SK-N-SH (cell line): Measurements from ENCODE around the gene PRKN. TPM values are rescaled to one million over a fixed set of nuclear protein-coding genes. Genes with fewer than 3 reads are reported as not detected.

ENCODE experiments used
- CTCF ChIA-PET: fragments of 300-600, 350-600 bp; formaldehyde crosslinking; extraction: SDS; loops from one replicate; lab custom pipeline; 2021; lab: Yijun Ruan, JAX
- POLR2A ChIA-PET: fragments of 350-600 bp; sonication (Branson Sonifier 250); formaldehyde crosslinking; extraction: SDS; loops from one replicate; lab custom pipeline; 2020; ENCODE audit warnings: antibody characterized with exemption, inconsistent platforms; lab: Yijun Ruan, JAX
- DNase-seq: peaks from one replicate; pipeline ENCODE4 v3.0.0; 2012
- H2AFZ ChIP-seq: fragments of 200-600 bp; sonication (generic); 2 replicates; pipeline ENCODE4 v1.8.1; 2016; ENCODE audit warnings: antibody characterized with exemption, mild to moderate bottlenecking, low read depth
- H3F3A ChIP-seq: fragments of 200-600 bp; sonication (generic); replicated peaks from 2 replicates; pipeline ENCODE3; 2016; ENCODE audit warnings: antibody characterized with exemption, mild to moderate bottlenecking; ENCODE audit not compliant: insufficient read depth
- H3K27ac ChIP-seq, 2 experiments: fragments of 200-500 bp in 1 of 2; fragments of 200-600 bp in 1 of 2; sonication (Bioruptor generic) in 1 of 2; sonication (generic), shearing (Covaris generic) in 1 of 2; 2 replicates each; pipeline versions ENCODE4 v1.5.1 to v1.6.1; 2014 to 2016; ENCODE audit warnings: low read depth in 2 of 2, inconsistent platforms in 1 of 2, low read length in 1 of 2, mild to moderate bottlenecking in 1 of 2, mixed read lengths in 1 of 2
- H3K27me3 ChIP-seq: fragments of 200-600 bp; sonication (generic), shearing (Covaris generic); 2 replicates; pipeline ENCODE4 v1.6.1; 2016; ENCODE audit warnings: mixed run types; ENCODE audit not compliant: insufficient read depth
- H3K36me3 ChIP-seq, 2 experiments: fragments of 200-500 bp in 1 of 2; fragments of 200-600 bp in 1 of 2; sonication (Bioruptor generic) in 1 of 2; sonication (generic) in 1 of 2; replicated peaks in 1 of 2; 2 replicates each; pipeline versions ENCODE3 to v1.5.1; 2014 to 2016; ENCODE audit warnings: low read length in 1 of 2, mild to moderate bottlenecking in 1 of 2; ENCODE audit not compliant: insufficient read depth in 2 of 2, control insufficient read depth in 1 of 2
- H3K4me1 ChIP-seq, 2 experiments: fragments of 200-500 bp in 1 of 2; fragments of 200-600 bp in 1 of 2; sonication (Bioruptor generic) in 1 of 2; sonication (generic), shearing (Covaris generic) in 1 of 2; 2 replicates each; pipeline versions ENCODE4 v1.5.1 to v1.6.1; 2014 to 2016; ENCODE audit warnings: low read depth in 1 of 2, low read length in 1 of 2, mixed run types in 1 of 2; ENCODE audit not compliant: insufficient read depth in 2 of 2, control insufficient read depth in 1 of 2
- H3K4me2 ChIP-seq: fragments of 200-600 bp; sonication (generic), shearing (Covaris generic); 2 replicates; pipeline ENCODE4 v1.6.1; 2017; ENCODE audit warnings: mixed run types
- H3K4me3 ChIP-seq, 2 experiments: fragments of 200-500 bp in 1 of 2; fragments of 200-600 bp in 1 of 2; sonication (Bioruptor generic) in 1 of 2; sonication (generic), shearing (Covaris generic) in 1 of 2; 2 replicates each; pipeline versions ENCODE4 v1.5.1 to v1.8.1; 2014 to 2016; ENCODE audit warnings: low read depth in 2 of 2, inconsistent platforms in 1 of 2, low read length in 1 of 2, mild to moderate bottlenecking in 1 of 2, mixed read lengths in 1 of 2, moderate library complexity in 1 of 2
- H3K79me2 ChIP-seq: fragments of 200-600 bp; sonication (generic); 2 replicates; pipeline ENCODE4 v1.8.1; 2017; ENCODE audit warnings: mild to moderate bottlenecking; ENCODE audit not compliant: insufficient read depth
- H3K9ac ChIP-seq: fragments of 200-600 bp; sonication (generic); 2 replicates; pipeline ENCODE4 v1.6.1; 2017; ENCODE audit warnings: mixed run types
- H3K9me2 ChIP-seq: fragments of 200-600 bp; sonication (generic); 2 replicates; pipeline ENCODE4 v1.6.1; 2017; ENCODE audit warnings: mixed run types
- H3K9me3 ChIP-seq: fragments of 200-600 bp; sonication (generic); 2 replicates; pipeline ENCODE4 v1.6.1; 2017; ENCODE audit warnings: mixed run types, mild to moderate bottlenecking, moderate library complexity
- H4K20me1 ChIP-seq: fragments of 200-600 bp; sonication (generic); 2 replicates; pipeline ENCODE4 v1.6.1; 2017; ENCODE audit warnings: mild to moderate bottlenecking, mixed run types; ENCODE audit not compliant: insufficient read depth
- CTCF ChIP-seq: fragments of 200-600 bp; sonication (generic); IDR thresholded peaks from 2 replicates; pipeline ENCODE4 v1.6.1; 2017; ENCODE audit warnings: antibody characterized with exemption, mild to moderate bottlenecking, moderate library complexity
- EP300 ChIP-seq, 2 experiments: IDR thresholded peaks; 2 replicates each; pipeline versions ENCODE4 v1.4.0 to v1.6.1; 2012; ENCODE audit warnings: borderline replicate concordance in 1 of 2, low read depth in 1 of 2, low read length in 1 of 2
- FOSL2 ChIP-seq: IDR thresholded peaks from 2 replicates; pipeline ENCODE4 v1.4.0; 2012; ENCODE audit warnings: low read depth, mild to moderate bottlenecking, moderate library complexity, borderline replicate concordance
- GABPA ChIP-seq: IDR thresholded peaks from 2 replicates; pipeline ENCODE4 v1.4.0; 2012; ENCODE audit warnings: low read depth, mild to moderate bottlenecking
- GATA2 ChIP-seq: sonication (generic); formaldehyde crosslinking; IDR thresholded peaks from 2 replicates; pipeline ENCODE4 v1.5.0; 2020; ENCODE audit warnings: mild to moderate bottlenecking, missing genetic modification reagents
- MAX ChIP-seq: IDR thresholded peaks from 2 replicates; pipeline ENCODE4 v1.4.0; 2012; ENCODE audit warnings: low read depth
- MEF2A ChIP-seq: IDR thresholded peaks from 2 replicates; pipeline ENCODE4 v1.4.0; 2012; ENCODE audit warnings: low read depth, borderline replicate concordance
- NFIC ChIP-seq: IDR thresholded peaks from 2 replicates; pipeline ENCODE4 v1.4.0; 2012; ENCODE audit warnings: borderline replicate concordance
- PBX3 ChIP-seq: IDR thresholded peaks from 2 replicates; pipeline ENCODE4; 2012
- RCOR1 ChIP-seq: fragments of 150-350 bp; IDR thresholded peaks from 2 replicates; pipeline ENCODE4 v1.6.1; 2017; ENCODE audit warnings: antibody characterized with exemption, low read length
- REST ChIP-seq: IDR thresholded peaks from 2 replicates; pipeline ENCODE4 v1.6.1; 2012; ENCODE audit warnings: mild to moderate bottlenecking, low read depth, low read length, moderate library complexity
- RFX5 ChIP-seq: IDR thresholded peaks from 2 replicates; pipeline ENCODE4 v1.6.1; 2012; ENCODE audit warnings: mild to moderate bottlenecking, improper control_type of control experiment, low read length
- RXRA ChIP-seq: IDR thresholded peaks from 2 replicates; pipeline ENCODE4 v1.4.0; 2012; ENCODE audit warnings: low read depth, mild to moderate bottlenecking, borderline replicate concordance
- SIN3A ChIP-seq: IDR thresholded peaks from 2 replicates; pipeline ENCODE4 v1.6.1; 2012; ENCODE audit warnings: low read depth, mild to moderate bottlenecking, low read length, moderate library complexity, borderline replicate concordance
- TCF12 ChIP-seq: IDR thresholded peaks from 2 replicates; pipeline ENCODE4 v1.4.0; 2012
- TEAD4 ChIP-seq: IDR thresholded peaks from 2 replicates; pipeline ENCODE4 v1.4.0; 2012; ENCODE audit warnings: mild to moderate bottlenecking, borderline replicate concordance; ENCODE audit not compliant: insufficient read depth
- USF1 ChIP-seq: IDR thresholded peaks from 2 replicates; pipeline ENCODE4 v1.4.0; 2012; ENCODE audit warnings: low read depth, borderline replicate concordance
- ZBTB33 ChIP-seq: IDR thresholded peaks from 2 replicates; pipeline ENCODE4 v1.4.0; 2012; ENCODE audit warnings: low read depth, borderline replicate concordance
- WGBS: methylation state at CpG from one replicate; pipeline ENCODE4 v1.1.6; 2017; ENCODE audit warnings: low lambda C conversion rate; 5-methylcytosine and 5-hydroxymethylcytosine counted together
- polyA plus RNA-seq, 3 experiments: library from polyadenylated mRNA; depleted of rRNA; stranded (reverse); fragments of >200 nt; gene quantifications; 2 replicates each; pipeline ENCODE4 v1.2.3, GENCODE V29; 2012

PRKN gene
- polyA plus RNA-seq, 1 of the 3 experiments (the other 2 are of a cell fraction) = 0.76 TPM

GRCh38 chr6:161815965-161816364 is 911.6 kb downstream of the PRKN start (continued):
- TF ChIP-seq TEAD4 = no peak
- TF ChIP-seq GATA2 (CRISPR knock-in tag) = no peak
- TF ChIP-seq RFX5 = no peak
- no peak for TF ChIP-seq RCOR1
- TF ChIP-seq PBX3 = no peak
- TF ChIP-seq NFIC = no peak
- TF ChIP-seq CTCF = no peak
- TF ChIP-seq RXRA = no peak

GRCh38 chr6:161813156-161813555 is 914.4 kb downstream of the PRKN start:
- POLR2A ChIA-PET = no interaction called here
- no peaks in the 10 kb centered on the region for H3K9me3 ChIP-seq
- WGBS = 57% methylated on average over 8 of the region's 8 CpGs

More at GRCh38 chr6:161813156-161813555, 914.4 kb downstream of the PRKN start:
- no peak overlapping the region for H3K4me3 ChIP-seq
- H3F3A ChIP-seq = no peaks in the 10 kb centered on the region
- H3K27me3 ChIP-seq = no peaks in the 10 kb centered on the region
- no peak overlapping the region for H3K9ac ChIP-seq
- no peaks in the 10 kb centered on the region; a peak in 1 of 4 replicates for H3K4me1 ChIP-seq
- no peaks in the 10 kb centered on the region for H4K20me1 ChIP-seq
- no peaks in the 10 kb centered on the region for H3K79me2 ChIP-seq
- no peak for TF ChIP-seq GABPA
- no peak for TF ChIP-seq SIN3A
- no peak for TF ChIP-seq FOSL2
- no peak for TF ChIP-seq NFIC
- TF ChIP-seq EP300 (IDR thresholded peaks at IDR 0.05; ENCODE audit: borderline replicate concordance in 1 of 2, low read depth in 1 of 2, low read length in 1 of 2) = no peak
- no peak for TF ChIP-seq USF1
- TF ChIP-seq MAX = no peak
- TF ChIP-seq MEF2A = no peak
- no peak for TF ChIP-seq TEAD4
- no peak for TF ChIP-seq PBX3
- TF ChIP-seq ZBTB33 = no peak
- no peak for TF ChIP-seq REST
- no peak for TF ChIP-seq TCF12
- no peak for DNase-seq
- no peak overlapping the region for H3K4me2 ChIP-seq
- no peak overlapping the region for H2AFZ ChIP-seq
- H3K27ac ChIP-seq = no peak overlapping the region
- CTCF ChIA-PET = no interaction called here
- H3K36me3 ChIP-seq = no peaks in the 10 kb centered on the region
- no peaks in the 10 kb centered on the region for H3K9me2 ChIP-seq
